Measurements from ENCODE around the gene PEX10. TPM values are rescaled to one million over a fixed set of nuclear protein-coding genes. Genes with fewer than 3 reads are reported as not detected.

The PEX10 gene
- total and polyA plus RNA-seq, 4 donors: 6.2 to 16.4 (median 11.8) TPM

GRCh38 chr1:2379733-2380404, 32.5 kb downstream of the PEX10 start:
- H3K27ac ChIP-seq (ENCODE audit: low read depth in 1 of 2, low read length in 2 of 2): no peak overlapping the region
- WGBS: 94% methylated on average over 23 of the region's 23 CpGs
- H3K9ac ChIP-seq (ENCODE audit: low read depth in 1 of 2, low read length in 2 of 2): no peak overlapping the region
- no peaks in the 10 kb centered on the region for H3K9me3 ChIP-seq (ENCODE audit: control insufficient read depth in 4 of 4, low read length in 3 of 4)
- H3K36me3 ChIP-seq (ENCODE audit: control insufficient read depth in 4 of 4, insufficient read depth in 3 of 4, low read depth in 1 of 4, low read length in 3 of 4): no peaks in the 10 kb centered on the region
- H3K4me3 ChIP-seq (ENCODE audit: low read depth in 1 of 3, low read length in 3 of 3): no peak overlapping the region
- TF ChIP-seq MAX (IDR thresholded peaks at IDR 0.05): no peak
- TF ChIP-seq GABPA (IDR thresholded peaks at IDR 0.05 in 1 of 2, conservative IDR thresholded peaks at IDR 0.05 in 1 of 2): no peak
- TF ChIP-seq ATF3 (IDR thresholded peaks at IDR 0.05): no peak
- no peak for TF ChIP-seq RAD21 (IDR thresholded peaks at IDR 0.05)
- TF ChIP-seq FOXA2 (IDR thresholded peaks at IDR 0.05): no peak
- no peak for TF ChIP-seq SP1 (IDR thresholded peaks at IDR 0.05)
- TF ChIP-seq FOXA1 (IDR thresholded peaks at IDR 0.05): no peak
- TF ChIP-seq HNF4G (IDR thresholded peaks at IDR 0.05): no peak
- TF ChIP-seq ZBTB33 (IDR thresholded peaks at IDR 0.05): no peak
- TF ChIP-seq YY1 (IDR thresholded peaks at IDR 0.05): no peak
- no peak for TF ChIP-seq JUND (IDR thresholded peaks at IDR 0.05)
- no peak for TF ChIP-seq TAF1 (conservative IDR thresholded peaks at IDR 0.05)
- no peak for TF ChIP-seq EGR1 (IDR thresholded peaks at IDR 0.05; ENCODE audit: low read depth in 2 of 2)
- H3K27me3 ChIP-seq (ENCODE audit: control insufficient read depth in 4 of 4, insufficient read depth in 4 of 4, low read length in 3 of 4): no peaks in the 10 kb centered on the region
- DNase-seq (ENCODE audit: low spot score): no peak
- H3K4me1 ChIP-seq (ENCODE audit: control insufficient read depth in 4 of 4, insufficient read depth in 4 of 4, low read length in 3 of 4): no peaks in the 10 kb centered on the region

- DNase-seq (ENCODE audit: low spot score): no peak
- no peak for TF ChIP-seq REST (IDR thresholded peaks at IDR 0.05)
- TF ChIP-seq CTCF (IDR thresholded peaks at IDR 0.05; ENCODE audit: low read depth, low read length, missing input control): no peak
- TF ChIP-seq RAD21 (IDR thresholded peaks at IDR 0.05): no peak
- no peak for TF ChIP-seq ATF3 (IDR thresholded peaks at IDR 0.05)
- TF ChIP-seq EGR1 (IDR thresholded peaks at IDR 0.05; ENCODE audit: low read depth in 2 of 2): no peak
- no peak overlapping the region for H3K9ac ChIP-seq (ENCODE audit: low read depth in 1 of 2, low read length in 2 of 2)
- no peaks in the 10 kb centered on the region for H3K4me1 ChIP-seq (ENCODE audit: control insufficient read depth in 4 of 4, insufficient read depth in 4 of 4, low read length in 3 of 4)
- no peak overlapping the region for H3K4me3 ChIP-seq (ENCODE audit: low read depth in 1 of 3, low read length in 3 of 3)
- H3K27ac ChIP-seq (ENCODE audit: low read depth in 1 of 2, low read length in 2 of 2): no peak overlapping the region
- no peaks in the 10 kb centered on the region for H3K27me3 ChIP-seq (ENCODE audit: control insufficient read depth in 4 of 4, insufficient read depth in 4 of 4, low read length in 3 of 4)
- 85% methylated on average over 18 of the region's 18 CpGs for WGBS
- no peaks in the 10 kb centered on the region for H3K9me3 ChIP-seq (ENCODE audit: control insufficient read depth in 4 of 4, low read length in 3 of 4)
- H3K36me3 ChIP-seq (ENCODE audit: control insufficient read depth in 4 of 4, insufficient read depth in 3 of 4, low read depth in 1 of 4, low read length in 3 of 4): no peaks in the 10 kb centered on the region
Observed at GRCh38 chr1:2378956-2379732, 33.2 kb downstream of the PEX10 start.
